Measurements from ENCODE around the gene TMEM54. TPM values are rescaled to one million over a fixed set of nuclear protein-coding genes. Genes with fewer than 3 reads are reported as not detected.

TMEM54 gene
- total RNA-seq, 4 donors from 2014 or later: 122 to 245 (median 198) TPM

DNA sequence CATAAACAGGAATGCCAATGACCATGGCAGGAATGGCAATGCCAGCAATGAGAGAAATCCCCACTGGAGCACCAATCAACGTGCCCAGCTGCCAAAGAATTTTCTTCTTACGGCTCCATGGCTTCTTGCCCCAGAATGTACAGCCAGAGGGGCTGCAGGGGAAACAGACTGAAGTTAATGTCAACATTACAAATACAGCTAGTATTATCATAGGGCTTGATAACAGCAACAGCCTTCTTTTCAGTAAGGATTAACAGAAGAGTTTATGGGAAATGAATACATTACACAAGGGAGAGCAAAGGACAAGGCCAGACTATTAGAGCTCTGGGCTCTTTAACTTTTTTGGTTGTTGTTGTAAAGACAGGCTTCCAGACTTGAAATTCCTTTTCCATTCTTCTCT lies 45.2 kb upstream of the TMEM54 start:
- no peak overlapping the region for H3K4me3 ChIP-seq (ENCODE audit: low read depth, poor library complexity, severe bottlenecking)
- intact Hi-C loops (cut with DNase I; ENCODE audit: low total_unique reads): no loop called here
- no peak for DNase-seq (ENCODE audit: low spot score in 2 of 2)
- TF ChIP-seq POLR2A (IDR thresholded peaks at IDR 0.05): no peak
- TF ChIP-seq, protein P1, sequence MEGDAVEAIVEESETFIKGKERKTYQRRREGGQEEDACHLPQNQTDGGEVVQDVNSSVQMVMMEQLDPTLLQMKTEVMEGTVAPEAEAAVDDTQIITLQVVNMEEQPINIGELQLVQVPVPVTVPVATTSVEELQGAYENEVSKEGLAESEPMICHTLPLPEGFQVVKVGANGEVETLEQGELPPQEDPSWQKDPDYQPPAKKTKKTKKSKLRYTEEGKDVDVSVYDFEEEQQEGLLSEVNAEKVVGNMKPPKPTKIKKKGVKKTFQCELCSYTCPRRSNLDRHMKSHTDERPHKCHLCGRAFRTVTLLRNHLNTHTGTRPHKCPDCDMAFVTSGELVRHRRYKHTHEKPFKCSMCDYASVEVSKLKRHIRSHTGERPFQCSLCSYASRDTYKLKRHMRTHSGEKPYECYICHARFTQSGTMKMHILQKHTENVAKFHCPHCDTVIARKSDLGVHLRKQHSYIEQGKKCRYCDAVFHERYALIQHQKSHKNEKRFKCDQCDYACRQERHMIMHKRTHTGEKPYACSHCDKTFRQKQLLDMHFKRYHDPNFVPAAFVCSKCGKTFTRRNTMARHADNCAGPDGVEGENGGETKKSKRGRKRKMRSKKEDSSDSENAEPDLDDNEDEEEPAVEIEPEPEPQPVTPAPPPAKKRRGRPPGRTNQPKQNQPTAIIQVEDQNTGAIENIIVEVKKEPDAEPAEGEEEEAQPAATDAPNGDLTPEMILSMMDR (IDR thresholded peaks at IDR 0.05): no peak
- WGBS, 2 donors: 59 to 73% methylated on average over 2 of the region's 2 CpGs

DNA sequence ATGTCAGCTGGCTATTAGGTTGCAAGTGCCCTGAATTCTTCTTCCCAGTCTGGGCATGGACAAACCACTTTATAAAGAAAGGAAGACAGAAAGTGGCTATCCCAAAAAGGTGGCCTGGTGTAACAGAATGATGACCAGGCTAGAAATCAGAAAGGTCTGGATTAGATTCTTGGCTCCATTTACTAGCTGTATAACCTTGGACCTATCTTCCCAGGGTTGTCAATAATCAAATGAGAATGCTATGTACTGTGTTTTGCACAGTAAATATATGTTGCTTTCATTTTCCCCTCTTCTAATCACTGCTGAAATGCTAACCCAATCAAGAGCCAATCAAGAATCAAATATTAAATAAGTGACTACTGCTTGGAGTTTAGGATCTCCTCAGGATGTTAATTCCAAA lies 43.0 kb upstream of the TMEM54 start:
- DNase-seq (ENCODE audit: low spot score in 2 of 2): no peak
- TF ChIP-seq POLR2A (IDR thresholded peaks at IDR 0.05): no peak
- H3K4me3 ChIP-seq (ENCODE audit: low read depth, poor library complexity, severe bottlenecking): no peak overlapping the region
- intact Hi-C loops (cut with DNase I; ENCODE audit: low total_unique reads): no loop called here

DNA sequence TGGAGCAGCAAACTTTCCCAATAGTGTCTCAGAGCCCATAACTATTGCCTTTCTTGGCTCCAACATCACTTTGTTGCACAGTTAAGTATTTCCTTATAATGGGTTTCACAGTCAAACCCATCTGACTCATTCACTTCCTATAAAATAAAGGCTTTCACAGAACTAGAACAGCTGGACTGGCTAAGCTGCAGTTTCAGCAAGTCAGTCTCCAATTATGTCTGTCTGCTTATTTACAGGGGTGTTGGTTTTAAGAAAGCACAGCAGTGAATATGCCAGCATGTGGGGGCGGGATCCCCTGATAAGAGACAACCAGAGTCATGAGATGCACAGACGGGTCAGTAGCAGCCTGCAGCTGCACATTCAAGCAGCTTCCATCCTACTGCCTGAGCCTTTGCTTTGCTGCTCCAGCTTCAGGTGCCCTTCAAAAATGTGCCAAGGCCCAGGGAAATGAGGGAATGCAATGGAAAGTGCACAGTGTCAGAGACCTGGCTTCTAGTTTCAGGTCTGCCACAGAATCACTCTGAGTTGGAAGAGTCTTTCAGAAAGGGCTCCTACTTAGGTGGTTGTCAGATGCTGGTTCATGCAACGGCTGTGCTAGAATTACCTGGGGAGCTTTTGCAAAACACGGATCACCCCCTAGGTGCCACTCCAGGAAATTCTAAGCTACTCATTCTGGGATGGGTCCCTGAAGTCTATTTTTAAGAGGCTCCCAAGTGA lies 38.6 kb upstream of the TMEM54 start:
- TF ChIP-seq, protein P1 (IDR thresholded peaks at IDR 0.05): no peak
- intact Hi-C loops (cut with DNase I; ENCODE audit: low total_unique reads): no loop called here
- DNase-seq (ENCODE audit: low spot score in 2 of 2): no peak
- 59 to 66% methylated on average over 4 of the region's 4 CpGs for WGBS, 2 donors
- no peak overlapping the region for H3K4me3 ChIP-seq (ENCODE audit: low read depth, poor library complexity, severe bottlenecking)

DNA sequence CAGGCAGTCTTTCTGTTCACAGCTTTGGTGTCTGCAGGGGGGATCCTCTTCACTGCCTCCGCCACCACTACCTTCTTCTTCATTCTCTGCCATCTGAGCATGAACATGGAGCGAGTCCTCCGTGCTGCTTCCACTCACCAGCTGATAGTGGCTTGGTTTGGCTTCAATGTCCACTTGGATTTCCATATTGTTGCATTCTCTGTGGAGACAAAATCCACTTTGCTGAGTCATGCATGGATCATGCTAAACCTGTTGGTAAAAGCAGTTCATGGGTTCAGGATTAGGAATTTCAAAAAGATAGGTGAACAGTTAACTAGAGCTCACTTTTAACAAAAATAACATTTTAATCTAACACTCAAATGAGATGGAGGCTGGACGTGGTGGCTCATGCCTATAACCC lies 35.9 kb upstream of the TMEM54 start:
- no peak overlapping the region for H3K4me3 ChIP-seq (ENCODE audit: low read depth, poor library complexity, severe bottlenecking)
- intact Hi-C loops (cut with DNase I; ENCODE audit: low total_unique reads): no loop called here
- no peak for TF ChIP-seq POLR2A (IDR thresholded peaks at IDR 0.05)
- TF ChIP-seq, protein P1 (IDR thresholded peaks at IDR 0.05): no peak
- no peak for DNase-seq (ENCODE audit: low spot score in 2 of 2)
- WGBS, 2 donors: 95 to 99% methylated on average over 4 of the region's 4 CpGs

DNA sequence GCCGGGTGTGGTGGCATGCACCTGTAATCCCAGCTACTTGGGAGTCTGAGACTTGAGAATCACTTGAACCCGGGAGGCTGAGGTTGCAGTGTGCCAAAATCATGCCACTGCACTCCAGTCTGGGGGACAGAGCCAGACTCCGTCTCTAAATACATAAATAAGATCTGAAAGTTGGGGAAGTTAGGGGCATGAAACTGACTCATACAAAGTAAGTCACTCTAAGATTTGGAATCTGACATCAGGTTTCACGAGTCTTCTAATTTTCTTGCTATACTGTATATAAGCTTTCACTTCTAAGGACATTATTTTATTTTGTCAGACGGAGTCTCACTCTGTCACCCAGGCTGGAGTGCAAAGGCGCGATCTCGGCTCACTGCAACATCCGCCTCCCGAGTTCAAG lies 33.3 kb upstream of the TMEM54 start:
- H3K4me3 ChIP-seq (ENCODE audit: low read depth, poor library complexity, severe bottlenecking): no peak overlapping the region
- no peak for DNase-seq (ENCODE audit: low spot score in 2 of 2)
- intact Hi-C loops (cut with DNase I; ENCODE audit: low total_unique reads): no loop called here
- TF ChIP-seq POLR2A (IDR thresholded peaks at IDR 0.05): no peak
- TF ChIP-seq, protein P1 (IDR thresholded peaks at IDR 0.05): no peak
- 90 to 96% methylated on average over 10 of the region's 10 CpGs for WGBS, 2 donors

DNA sequence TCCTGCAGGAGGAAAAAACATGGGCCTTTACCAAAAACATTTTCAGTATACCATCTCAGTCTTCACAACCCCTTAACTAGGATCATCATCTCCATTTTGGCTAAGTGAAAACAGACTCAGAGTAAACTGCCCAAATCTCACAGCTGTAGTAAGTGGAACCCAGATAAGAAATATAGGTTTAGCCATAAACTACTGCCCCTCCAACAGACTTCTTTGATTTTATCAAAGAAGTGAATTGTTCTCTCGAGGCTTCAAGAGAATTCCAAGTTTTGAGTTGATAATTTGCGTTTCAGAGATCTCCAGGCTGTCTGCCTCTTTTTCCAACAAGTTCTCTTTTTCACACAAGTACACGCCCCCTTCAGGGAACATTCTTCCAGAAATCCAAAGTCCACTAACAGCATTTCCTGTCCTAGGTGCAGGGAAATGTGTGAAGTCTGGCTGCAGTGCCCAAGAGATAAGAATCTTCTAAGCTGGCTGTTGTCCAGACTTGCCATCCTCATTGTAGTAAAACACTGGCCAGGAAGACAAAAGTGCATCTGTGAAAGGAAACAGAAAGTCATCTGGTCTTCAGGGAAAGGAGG lies 32.6 kb upstream of the TMEM54 start:
- DNase-seq (ENCODE audit: low spot score in 2 of 2): no peak
- 33 to 39% methylated on average over 3 of the region's 3 CpGs for WGBS, 2 donors
- H3K4me3 ChIP-seq (ENCODE audit: low read depth, poor library complexity, severe bottlenecking): no peak overlapping the region
- TF ChIP-seq, protein P1 (IDR thresholded peaks at IDR 0.05): no peak
- no peak for TF ChIP-seq POLR2A (IDR thresholded peaks at IDR 0.05)
- intact Hi-C loops (cut with DNase I; ENCODE audit: low total_unique reads): no loop called here

Data from lower leg skin (tissue), 4 donors.